NCI-H1930 (cell line): ENCODE measurements around the gene TECTB.

Experiments used
- DNase-seq, 2 experiments: peaks; one replicate each; lab custom pipeline; 2025; lab: John Stamatoyannopoulos, UW

The TECTB gene

GRCh38 chr10:112347709-112348671, 64.8 kb downstream of the TECTB start:
- no peak for DNase-seq

GRCh38 chr10:112348759-112349158, 65.6 kb downstream of the TECTB start:
- no peak for DNase-seq

DNA sequence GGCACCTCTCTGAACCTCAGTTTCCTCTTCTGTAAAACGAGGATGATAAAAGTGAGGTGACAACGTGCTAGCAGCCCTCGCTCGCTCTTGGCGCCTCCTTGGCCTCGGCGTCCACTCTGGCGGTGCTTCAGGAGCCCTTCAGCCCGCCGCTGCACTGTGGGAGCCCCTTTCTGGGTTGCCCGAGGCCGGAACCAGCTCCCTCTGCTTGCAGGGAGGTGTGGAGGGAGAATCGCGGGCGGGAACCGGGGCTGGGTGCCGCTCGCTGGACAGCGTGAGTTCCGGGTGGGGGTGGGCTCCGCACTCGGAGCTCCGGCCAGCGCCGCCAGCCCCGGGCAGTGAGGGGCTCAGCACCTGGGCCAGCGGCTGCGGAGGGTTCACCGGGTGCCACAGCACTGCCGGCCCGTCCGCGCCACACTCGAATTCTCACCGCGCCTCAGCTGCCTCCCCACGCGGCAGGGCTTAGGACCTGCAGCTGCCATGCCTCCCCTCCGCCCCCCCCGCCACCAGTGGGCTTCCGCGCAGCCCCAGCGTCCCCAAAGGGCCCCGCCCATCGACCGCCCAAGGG, 66.4 kb downstream of the TECTB start:
- DNase-seq = no peak

DNA sequence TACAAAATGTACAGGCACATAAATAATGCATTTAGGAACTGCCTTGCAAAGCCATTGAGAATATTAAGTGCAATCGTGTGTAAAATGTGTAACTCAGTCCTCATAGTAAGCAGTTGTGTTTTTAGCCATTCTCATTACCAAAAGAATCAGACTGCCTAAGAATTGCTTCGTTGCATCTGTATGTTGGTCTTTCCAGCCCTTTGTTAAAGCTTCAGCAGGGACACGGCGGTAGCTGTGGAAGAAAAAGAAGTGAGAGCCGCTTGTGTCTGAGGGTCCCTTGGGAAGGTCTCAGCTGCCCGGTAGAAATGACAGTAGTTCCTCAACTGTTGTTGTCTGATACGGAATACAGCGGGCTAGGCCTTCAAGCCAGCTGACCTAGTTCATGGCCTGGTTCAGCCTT, 67.9 kb downstream of the TECTB start:
- DNase-seq = no peak

- DNase-seq = no peak
Observed at GRCh38 chr10:112352044-112352443, 68.8 kb downstream of the TECTB start.

- DNase-seq = no peak
Observed at GRCh38 chr10:112353046-112353445, 69.8 kb downstream of the TECTB start.
